Measurements from ENCODE around the gene CYCS. TPM values are rescaled to one million over a fixed set of nuclear protein-coding genes. Genes with fewer than 3 reads are reported as not detected.

Gene CYCS
- total RNA-seq, 4 donors from 2014 or later, result 97.9 to 186 (median 109) TPM

- in situ Hi-C loops (cut with MboI; ENCODE audit: low sequenced_read_pairs in 4 of 4) (loop anchor here in 1 of 4 donors (5.0 to 10.0 kb wide), 2 partner anchors 92 to 260 kb away; partner anchors contain the start of gene OSBPL3), intact Hi-C loops (cut with DNase I; ENCODE audit: low total_unique reads) (no loop called here)
- ATAC-seq, result no peak
Observed at GRCh38 chr7:25077096-25077495, 48.0 kb downstream of the CYCS start.

GRCh38 chr7:25075459-25075858 lies 49.6 kb downstream of the CYCS start:
- H3K4me1 ChIP-seq, result no peaks in the 10 kb centered on the region
- no peak overlapping the region for H3K27ac ChIP-seq
- no peaks in the 10 kb centered on the region for H3K36me3 ChIP-seq
- no peak for ATAC-seq
- H3K4me3 ChIP-seq, result no peak overlapping the region
- H3K9me3 ChIP-seq, result no peaks in the 10 kb centered on the region
- DNase-seq, result no peak
- TF ChIP-seq CTCF (IDR thresholded peaks at IDR 0.05 in 4 of 5, conservative IDR thresholded peaks at IDR 0.05 in 1 of 5) (no peak), POLR2A (IDR thresholded peaks at IDR 0.05) (no peak)
- intact Hi-C loops (cut with DNase I; ENCODE audit: low total_unique reads) (no loop called here), in situ Hi-C loops (cut with MboI; ENCODE audit: low sequenced_read_pairs in 4 of 4) (loop anchor here in 1 of 4 donors (5.0 to 10.0 kb wide), 2 partner anchors 91 to 258 kb away; partner anchors contain the start of gene OSBPL3)
- H3K27me3 ChIP-seq, result no peaks in the 10 kb centered on the region

More at GRCh38 chr7:25077096-25077495, 48.0 kb downstream of the CYCS start:
- DNase-seq, result no peak
- Histone ChIP-seq H3K9me3 (no peaks in the 10 kb centered on the region), H3K4me1 (no peaks in the 10 kb centered on the region), H3K4me3 (no peak overlapping the region), H3K27me3 (no peaks in the 10 kb centered on the region), H3K36me3 (no peaks in the 10 kb centered on the region), H3K27ac (no peak overlapping the region)
- TF ChIP-seq POLR2A (IDR thresholded peaks at IDR 0.05), result no peak
- TF ChIP-seq CTCF (IDR thresholded peaks at IDR 0.05 in 4 of 5, conservative IDR thresholded peaks at IDR 0.05 in 1 of 5), result no peak

DNA sequence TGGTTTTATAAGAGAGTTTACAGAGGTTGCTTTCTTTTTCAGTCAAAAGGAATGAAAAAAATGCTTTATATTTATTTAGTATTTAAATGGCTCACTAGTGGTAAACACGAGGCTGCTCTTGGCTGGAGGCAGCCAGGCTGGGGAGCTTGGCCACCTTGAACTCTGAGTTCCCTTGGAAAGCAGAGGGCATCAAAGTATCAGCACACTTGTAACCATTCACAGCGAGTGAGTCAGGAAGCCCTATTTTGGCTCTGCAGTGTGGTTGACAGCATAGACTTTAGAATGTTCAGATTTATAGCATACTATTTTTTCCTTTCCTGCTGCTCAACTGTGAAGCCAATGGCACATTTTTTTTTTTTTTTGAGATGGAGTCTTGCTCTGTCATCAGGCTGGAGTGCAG lies 51.6 kb downstream of the CYCS start:
- intact Hi-C loops (cut with DNase I; ENCODE audit: low total_unique reads), result loop anchor here (5.0 kb wide), 1 partner anchor 91 kb away; the partner anchor contains the start of gene OSBPL3
- Histone ChIP-seq H3K36me3 (no peaks in the 10 kb centered on the region), H3K4me3 (no peak overlapping the region), H3K9me3 (no peaks in the 10 kb centered on the region), H3K27ac (no peak overlapping the region), H3K27me3 (no peaks in the 10 kb centered on the region), H3K4me1 (peaks cover 0 to 3% of the 10 kb centered on the region in 2 donors)
- TF ChIP-seq CTCF (IDR thresholded peaks at IDR 0.05 in 4 of 5, conservative IDR thresholded peaks at IDR 0.05 in 1 of 5) (no peak), POLR2A (IDR thresholded peaks at IDR 0.05) (no peak)
- ATAC-seq (no peak), DNase-seq (no peak)
- in situ Hi-C loops (cut with MboI; ENCODE audit: low sequenced_read_pairs in 4 of 4), result loop anchor here in 2 of 4 donors (5.0 to 10.0 kb wide), 2 partner anchors 89 to 251 kb away; partner anchors contain the start of gene OSBPL3 (in 1 of the 2)

Other genes with a start within 250 kb of the CYCS start
- 1 to 10 TPM; 3.1 to 7.0 (median 5.3) TPM for gene OSBPL3, start 145.1 kb downstream of the CYCS start, total RNA-seq
- not detected for gene NPVF, start 103.2 kb upstream of the CYCS start, total RNA-seq

All from gastrocnemius medialis (tissue), 4 donors.